Measurements from ENCODE around the gene SLC8A1. TPM values are rescaled to one million over a fixed set of nuclear protein-coding genes. Genes with fewer than 3 reads are reported as not detected.

Gene SLC8A1
- total RNA-seq, 4 donors from 2014 or later = 22.8 to 65.5 (median 42.0) TPM

- H3K4me1 ChIP-seq = peaks cover 0 to 3% (median 0%) of the 10 kb centered on the region in 4 donors
- H3K36me3 ChIP-seq = no peaks in the 10 kb centered on the region
- TF ChIP-seq POLR2AphosphoS5 (IDR thresholded peaks at IDR 0.05) (no peak), CTCF (IDR thresholded peaks at IDR 0.05) (no peak), POLR2A (IDR thresholded peaks at IDR 0.05) (no peak), EP300 (IDR thresholded peaks at IDR 0.05; ENCODE audit: low read depth) (no peak)
- intact Hi-C loops (cut with DNase I; ENCODE audit: low total_unique reads) = loop anchor here (1.0 kb wide), 1 partner anchor 32 kb away; no protein-coding TSS in a partner anchor
- H3K4me3 ChIP-seq = no peak overlapping the region
- no peak for DNase-seq
- in situ Hi-C loops (cut with MboI; ENCODE audit: low pct_ligation_motif_present in 1 of 4, low pct_unique_long_range_greater_than_20kb in 1 of 4, low sequenced_read_pairs in 3 of 4) = no loop called here
- WGBS, 2 donors (ENCODE audit: low coverage in 1 of 2) = 48 to 69% methylated on average over 3 to 4 of the region's 4 CpGs
- no peaks in the 10 kb centered on the region for H3K27me3 ChIP-seq
- H3K9me3 ChIP-seq = no peaks in the 10 kb centered on the region
- H3K27ac ChIP-seq = no peak overlapping the region
Measured at GRCh38 chr2:40108851-40109250, 343.0 kb downstream of the SLC8A1 start.

DNA sequence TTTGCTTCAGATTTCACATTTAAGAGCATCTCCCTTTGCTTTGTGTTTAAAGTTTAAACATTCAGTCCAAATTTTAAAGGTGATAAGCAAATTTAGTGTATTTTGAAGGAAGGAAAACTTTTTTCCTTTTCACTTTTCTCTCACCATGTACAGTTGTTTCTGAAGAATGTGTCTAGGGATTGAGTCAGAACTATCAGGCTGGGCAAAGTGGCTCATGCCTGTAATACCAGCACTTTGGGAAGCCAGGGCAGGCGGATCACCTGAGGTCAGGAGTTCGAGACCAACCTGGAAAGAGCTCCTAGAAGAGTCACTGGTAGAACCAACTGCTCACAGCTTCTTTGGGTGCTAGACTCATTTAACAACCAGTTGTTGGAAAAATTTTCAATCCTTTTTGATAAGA lies 345.8 kb downstream of the SLC8A1 start:
- TF ChIP-seq CTCF (IDR thresholded peaks at IDR 0.05) = no peak
- TF ChIP-seq POLR2A (IDR thresholded peaks at IDR 0.05) = no peak
- no peak for TF ChIP-seq POLR2AphosphoS5 (IDR thresholded peaks at IDR 0.05)
- no peak for TF ChIP-seq EP300 (IDR thresholded peaks at IDR 0.05; ENCODE audit: low read depth)
- intact Hi-C loops (cut with DNase I; ENCODE audit: low total_unique reads) = no loop called here
- in situ Hi-C loops (cut with MboI; ENCODE audit: low pct_ligation_motif_present in 1 of 4, low pct_unique_long_range_greater_than_20kb in 1 of 4, low sequenced_read_pairs in 3 of 4) = no loop called here
- no peak overlapping the region for H3K4me3 ChIP-seq
- no peaks in the 10 kb centered on the region for H3K27me3 ChIP-seq
- 83% methylated on average over 2 of the region's 2 CpGs; no CpG with 5 or more reads in 1 of the 2 donors for WGBS, 2 donors (ENCODE audit: low coverage in 1 of 2)
- no peaks in the 10 kb centered on the region for H3K9me3 ChIP-seq
- DNase-seq = no peak
- peaks cover 0 to 7% (median 4%) of the 10 kb centered on the region in 4 donors for H3K4me1 ChIP-seq
- no peaks in the 10 kb centered on the region for H3K36me3 ChIP-seq
- no peak overlapping the region for H3K27ac ChIP-seq

GRCh38 chr2:40105593-40105992 lies 346.3 kb downstream of the SLC8A1 start:
- Histone ChIP-seq H3K4me3 (no peak overlapping the region), H3K4me1 (peaks cover 0 to 7% (median 7%) of the 10 kb centered on the region in 4 donors), H3K36me3 (no peaks in the 10 kb centered on the region), H3K27ac (no peak overlapping the region), H3K9me3 (no peaks in the 10 kb centered on the region), H3K27me3 (no peaks in the 10 kb centered on the region)
- in situ Hi-C loops (cut with MboI; ENCODE audit: low pct_ligation_motif_present in 1 of 4, low pct_unique_long_range_greater_than_20kb in 1 of 4, low sequenced_read_pairs in 3 of 4) = no loop called here
- no peak for TF ChIP-seq CTCF (IDR thresholded peaks at IDR 0.05)
- no peak for TF ChIP-seq EP300 (IDR thresholded peaks at IDR 0.05; ENCODE audit: low read depth)
- no peak for TF ChIP-seq POLR2AphosphoS5 (IDR thresholded peaks at IDR 0.05)
- no peak for TF ChIP-seq POLR2A (IDR thresholded peaks at IDR 0.05)
- 73 to 77% methylated on average over 5 of the region's 5 CpGs for WGBS, 2 donors (ENCODE audit: low coverage in 1 of 2)
- no peak for DNase-seq
- intact Hi-C loops (cut with DNase I; ENCODE audit: low total_unique reads) = no loop called here

DNA sequence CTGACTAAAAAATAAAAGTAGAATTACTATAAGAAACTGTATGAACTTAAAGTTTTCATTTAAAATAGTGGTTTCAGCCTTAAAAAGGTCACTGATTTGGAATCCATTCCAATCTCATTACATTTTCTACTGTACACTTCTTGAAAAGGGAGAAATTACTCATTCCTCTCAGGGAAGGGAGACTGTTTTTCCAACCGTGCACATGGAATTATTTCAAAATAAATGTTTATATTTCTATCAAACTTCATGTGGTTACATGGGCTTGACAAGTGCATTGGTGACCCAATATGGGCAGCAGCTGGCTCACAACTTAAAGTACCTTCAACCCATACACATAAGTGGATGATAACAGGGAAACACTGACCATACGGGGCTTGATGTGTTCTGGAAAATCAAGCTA lies 348.3 kb downstream of the SLC8A1 start:
- Histone ChIP-seq H3K27ac (peak overlapping the region; percentile 18 to 29 (median 24)), H3K9me3 (no peaks in the 10 kb centered on the region), H3K4me3 (no peak overlapping the region), H3K4me1 (peaks cover 0 to 7% (median 7%) of the 10 kb centered on the region in 4 donors), H3K27me3 (no peaks in the 10 kb centered on the region), H3K36me3 (no peaks in the 10 kb centered on the region)
- 58 to 83% methylated on average over 2 of the region's 2 CpGs for WGBS, 2 donors (ENCODE audit: low coverage in 1 of 2)
- intact Hi-C loops (cut with DNase I; ENCODE audit: low total_unique reads) (no loop called here), in situ Hi-C loops (cut with MboI; ENCODE audit: low pct_ligation_motif_present in 1 of 4, low pct_unique_long_range_greater_than_20kb in 1 of 4, low sequenced_read_pairs in 3 of 4) (no loop called here)
- no peak for TF ChIP-seq POLR2A (IDR thresholded peaks at IDR 0.05)
- TF ChIP-seq POLR2AphosphoS5 (IDR thresholded peaks at IDR 0.05) = no peak
- TF ChIP-seq CTCF (IDR thresholded peaks at IDR 0.05) = no peak
- TF ChIP-seq EP300 (IDR thresholded peaks at IDR 0.05; ENCODE audit: low read depth) = no peak
- DNase-seq = no peak
